ENCODE results near the gene LDLRAD3. TPM values are rescaled to one million over a fixed set of nuclear protein-coding genes. Genes with fewer than 3 reads are reported as not detected.

LDLRAD3 gene
- total RNA-seq, 4 donors from 2014 or later = 39.7 to 50.9 (median 46.0) TPM

- Histone ChIP-seq H3K4me3 (no peak overlapping the region), H3K9me3 (no peaks in the 10 kb centered on the region), H3K27me3 (no peaks in the 10 kb centered on the region), H3K36me3 (peaks cover 38% of the 10 kb centered on the region), H3K4me1 (no peaks in the 10 kb centered on the region), H3K27ac (no peak overlapping the region)
- TF ChIP-seq POLR2AphosphoS5 (IDR thresholded peaks at IDR 0.05) (no peak), CTCF (IDR thresholded peaks at IDR 0.05) (no peak), POLR2A (IDR thresholded peaks at IDR 0.05) (no peak), EP300 (IDR thresholded peaks at IDR 0.05) (no peak)
- DNase-seq (ENCODE audit: low spot score in 2 of 2) = no peak
- WGBS = 73% methylated on average over 6 of the region's 6 CpGs
Measured at GRCh38 chr11:36109850-36110606, 166.2 kb downstream of the LDLRAD3 start.

GRCh38 chr11:36110668-36111410 lies 167.0 kb downstream of the LDLRAD3 start:
- Histone ChIP-seq H3K36me3 (peaks cover 33% of the 10 kb centered on the region), H3K9me3 (no peaks in the 10 kb centered on the region), H3K4me1 (no peaks in the 10 kb centered on the region), H3K4me3 (no peak overlapping the region), H3K27me3 (no peaks in the 10 kb centered on the region), H3K27ac (no peak overlapping the region)
- WGBS = 67% methylated on average over 9 of the region's 9 CpGs
- TF ChIP-seq POLR2A (IDR thresholded peaks at IDR 0.05) = no peak
- TF ChIP-seq EP300 (IDR thresholded peaks at IDR 0.05) = no peak
- TF ChIP-seq POLR2AphosphoS5 (IDR thresholded peaks at IDR 0.05) = no peak
- no peak for TF ChIP-seq CTCF (IDR thresholded peaks at IDR 0.05)
- DNase-seq (ENCODE audit: low spot score in 2 of 2) = no peak

GRCh38 chr11:36114095-36114494 lies 170.2 kb downstream of the LDLRAD3 start:
- Histone ChIP-seq H3K4me3 (no peak overlapping the region), H3K27me3 (no peaks in the 10 kb centered on the region), H3K36me3 (peaks cover 36% of the 10 kb centered on the region), H3K4me1 (no peaks in the 10 kb centered on the region), H3K27ac (no peak overlapping the region), H3K9me3 (no peaks in the 10 kb centered on the region)
- DNase-seq (ENCODE audit: low spot score in 2 of 2) = no peak
- 99% methylated on average over 7 of the region's 7 CpGs for WGBS
- TF ChIP-seq EP300 (IDR thresholded peaks at IDR 0.05) (no peak), CTCF (IDR thresholded peaks at IDR 0.05) (no peak), POLR2A (IDR thresholded peaks at IDR 0.05) (no peak), POLR2AphosphoS5 (IDR thresholded peaks at IDR 0.05) (no peak)

- H3K4me3 ChIP-seq = no peak overlapping the region
- no peak for DNase-seq (ENCODE audit: low spot score in 2 of 2)
- H3K9me3 ChIP-seq = no peaks in the 10 kb centered on the region
- no peaks in the 10 kb centered on the region for H3K27me3 ChIP-seq
- WGBS = 94% methylated on average over 9 of the region's 9 CpGs
- no peaks in the 10 kb centered on the region for H3K4me1 ChIP-seq
- no peak overlapping the region for H3K27ac ChIP-seq
- peaks cover 34% of the 10 kb centered on the region for H3K36me3 ChIP-seq
- TF ChIP-seq CTCF (IDR thresholded peaks at IDR 0.05) = no peak
- no peak for TF ChIP-seq POLR2AphosphoS5 (IDR thresholded peaks at IDR 0.05)
- TF ChIP-seq POLR2A (IDR thresholded peaks at IDR 0.05) = no peak
- TF ChIP-seq EP300 (IDR thresholded peaks at IDR 0.05) = no peak
Measured at GRCh38 chr11:36115378-36115801, 171.5 kb downstream of the LDLRAD3 start.

- WGBS = 82% methylated on average over 6 of the region's 6 CpGs
- TF ChIP-seq POLR2AphosphoS5 (IDR thresholded peaks at IDR 0.05) (no peak), CTCF (IDR thresholded peaks at IDR 0.05) (no peak), EP300 (IDR thresholded peaks at IDR 0.05) (no peak), POLR2A (IDR thresholded peaks at IDR 0.05) (no peak)
- no peaks in the 10 kb centered on the region for H3K9me3 ChIP-seq
Measured at GRCh38 chr11:36116161-36116560, 172.3 kb downstream of the LDLRAD3 start.

More at GRCh38 chr11:36116161-36116560, 172.3 kb downstream of the LDLRAD3 start:
- no peaks in the 10 kb centered on the region for H3K27me3 ChIP-seq
- H3K27ac ChIP-seq = no peak overlapping the region
- H3K36me3 ChIP-seq = peaks cover 33% of the 10 kb centered on the region
- no peak overlapping the region for H3K4me3 ChIP-seq
- DNase-seq (ENCODE audit: low spot score in 2 of 2) = no peak
- H3K4me1 ChIP-seq = no peaks in the 10 kb centered on the region

Measured in suprapubic skin (tissue), 4 donors.